GM19351 (cell line): ENCODE results near the gene GFI1B.
"Not testable (repeated sequence)": the region's sequence is repeated elsewhere in the genome, so short reads cannot be mapped to it uniquely, and the experiment has no call there.

Source experiments
- ATAC-seq: cut with Tn5 transposase; IDR thresholded peaks from one replicate; pipeline ENCODE4 v1.9.1; 2021; ENCODE audit warnings: mild to moderate bottlenecking, moderate library complexity; ENCODE audit not compliant: unreplicated experiment

Gene GFI1B

GRCh38 chr9:133008824-133009223, 30.3 kb downstream of the GFI1B start:
- no peak for ATAC-seq

DNA sequence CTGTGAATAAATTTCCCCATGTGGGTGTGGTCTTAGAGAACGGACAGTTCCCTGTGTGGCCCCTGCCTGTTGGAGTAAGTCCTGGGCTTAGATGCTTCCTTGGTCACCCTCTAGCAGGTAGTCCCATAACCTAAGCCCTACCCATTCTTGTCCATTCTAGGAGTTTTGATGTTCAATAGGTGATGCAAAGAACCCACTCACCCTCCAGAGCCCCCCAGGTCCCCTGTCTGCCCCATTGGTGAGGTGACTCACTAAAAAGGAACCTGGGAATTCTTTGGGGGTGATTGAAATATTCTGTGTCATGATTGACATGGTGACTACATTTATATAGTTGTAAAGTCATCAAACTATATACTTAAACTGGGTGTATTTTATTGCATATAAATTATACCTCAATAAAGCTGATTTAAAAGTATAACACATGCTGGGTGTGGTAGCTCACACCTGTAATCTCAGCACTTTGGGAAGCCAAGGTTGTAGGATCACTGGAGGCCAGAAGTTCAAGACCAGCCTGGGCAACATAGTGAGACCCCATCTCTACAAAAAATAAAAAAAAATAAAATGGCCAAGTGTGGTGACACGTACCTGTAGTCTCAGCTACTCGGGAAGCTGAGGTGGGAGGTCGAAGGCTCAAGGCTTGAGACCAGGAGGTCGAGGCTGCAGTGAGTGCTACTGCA, 31.6 kb downstream of the GFI1B start:
- ATAC-seq: no peak

- no peak for ATAC-seq
Observed at GRCh38 chr9:133014696-133015095, 36.2 kb downstream of the GFI1B start.

- no peak for ATAC-seq
Observed at GRCh38 chr9:133023117-133023890, 44.8 kb downstream of the GFI1B start.

DNA sequence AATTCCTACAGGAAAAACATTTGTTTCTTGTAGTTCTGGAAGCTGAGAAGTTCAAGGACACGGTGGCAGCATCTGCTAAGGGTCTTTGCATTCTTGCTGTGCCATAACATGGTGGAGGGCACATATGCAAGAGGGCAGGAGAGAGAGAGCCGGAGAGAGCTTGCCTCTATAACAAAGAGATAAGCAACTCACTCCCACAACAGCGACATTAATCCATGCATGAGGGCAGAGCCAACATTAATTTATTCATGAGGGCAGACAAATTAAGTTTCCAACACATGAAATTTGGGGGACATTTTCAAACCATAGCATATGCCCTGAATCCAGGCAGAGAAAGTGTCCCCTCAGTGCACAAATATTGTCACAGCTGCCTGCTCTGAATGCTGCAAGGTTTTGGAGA, 47.9 kb downstream of the GFI1B start:
- no peak for ATAC-seq

DNA sequence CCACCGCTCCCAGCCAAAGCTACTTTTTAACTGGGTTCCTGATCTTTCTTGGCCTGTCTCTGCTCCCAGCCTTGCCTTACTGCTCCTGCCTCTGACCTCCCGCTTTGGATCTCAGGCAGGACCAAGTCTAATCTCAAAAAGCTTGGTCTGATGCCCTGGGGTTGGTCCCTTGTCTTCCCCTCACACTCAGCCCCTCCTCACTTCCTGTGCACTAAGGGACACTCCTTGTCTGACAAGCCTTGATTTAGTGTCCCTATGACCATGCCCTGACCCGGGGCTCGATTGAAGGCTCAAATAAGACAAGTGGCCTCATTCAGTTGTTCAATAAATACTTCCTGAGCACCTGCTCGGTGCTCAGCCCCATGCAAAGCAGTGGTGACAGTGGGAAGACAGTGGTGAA, 48.6 kb downstream of the GFI1B start:
- ATAC-seq: no peak

GRCh38 chr9:133028221-133028620, 49.7 kb downstream of the GFI1B start:
- ATAC-seq: no peak

DNA sequence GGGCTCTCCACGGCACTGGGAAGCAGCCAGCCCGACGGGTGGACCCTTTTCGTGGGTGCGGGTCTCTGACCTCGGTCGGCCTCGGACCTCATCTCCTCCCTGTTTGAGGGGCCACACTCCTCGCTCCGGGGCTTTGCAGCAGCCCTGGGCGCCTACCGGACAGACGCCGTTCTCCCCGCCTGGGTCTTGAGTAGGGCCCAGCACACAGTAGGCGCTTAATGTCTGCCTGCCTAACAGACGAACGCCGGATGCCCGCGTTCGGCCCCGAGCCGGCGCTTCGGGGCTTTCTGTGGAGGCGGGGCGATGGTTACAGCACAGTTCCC, 51.5 kb downstream of the GFI1B start:
- ATAC-seq: peak; percentile 3

DNA sequence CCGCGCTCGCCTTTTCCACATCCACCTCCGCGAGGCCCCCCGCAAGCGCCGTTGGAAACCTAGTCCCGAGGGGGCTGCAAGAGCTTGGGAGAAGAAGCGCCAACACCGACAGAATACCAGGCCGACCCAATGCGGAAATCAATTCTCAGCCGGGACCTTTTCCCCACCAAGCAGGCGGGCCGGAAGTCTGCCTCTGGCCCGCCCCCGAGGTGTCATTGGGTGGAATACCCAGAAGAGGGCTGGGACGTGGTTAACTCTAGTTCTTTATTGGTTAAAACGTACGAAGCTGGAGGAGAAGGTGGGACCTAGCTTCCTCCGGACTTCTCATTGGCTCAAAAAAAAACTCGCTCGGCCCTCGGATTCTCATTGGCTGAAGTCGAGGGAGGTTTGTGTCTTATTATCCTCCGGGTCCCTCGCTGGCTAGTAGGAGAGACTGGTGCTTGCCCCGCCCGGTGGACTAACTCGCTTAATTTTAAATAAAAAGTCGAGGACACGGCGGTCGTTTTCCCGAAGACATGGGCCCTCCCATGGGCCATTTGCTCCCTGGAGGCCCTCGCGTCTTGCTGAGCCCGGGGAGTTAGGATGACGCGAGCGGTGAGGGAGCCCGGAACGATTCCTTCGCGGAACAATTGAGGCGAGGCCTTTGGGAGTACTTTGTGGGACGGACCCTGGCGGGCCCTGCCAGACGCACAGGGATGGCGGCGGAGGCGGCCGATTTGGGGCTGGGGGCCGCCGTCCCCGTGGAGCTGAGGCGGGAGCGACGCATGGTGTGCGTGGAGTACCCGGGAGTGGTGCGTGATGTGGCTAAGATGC, 52.0 kb downstream of the GFI1B start, which contains the start of gene GTF3C5:
Gene GTF3C5, plus strand, starts transcription at position 681 of the 813 bp plus-strand sequence. Its CDS starts 15 bp downstream, at position 696.
- peak; percentile 97 for ATAC-seq

DNA sequence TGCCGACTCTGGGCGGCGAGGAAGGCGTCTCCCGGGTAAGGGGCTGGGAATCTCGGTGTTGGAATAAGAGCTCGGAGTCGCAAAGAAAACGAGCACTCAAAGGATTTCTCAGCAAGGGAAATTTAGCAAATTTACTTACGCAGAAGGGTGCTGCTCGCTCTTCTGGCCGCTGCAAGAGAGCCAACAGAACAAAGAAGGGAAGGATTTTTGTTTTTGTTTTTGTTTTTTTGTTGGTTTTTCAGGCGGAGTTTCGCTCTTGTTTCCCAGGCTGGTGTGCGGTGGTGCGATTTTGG, 52.6 kb downstream of the GFI1B start:
- no peak for ATAC-seq

DNA sequence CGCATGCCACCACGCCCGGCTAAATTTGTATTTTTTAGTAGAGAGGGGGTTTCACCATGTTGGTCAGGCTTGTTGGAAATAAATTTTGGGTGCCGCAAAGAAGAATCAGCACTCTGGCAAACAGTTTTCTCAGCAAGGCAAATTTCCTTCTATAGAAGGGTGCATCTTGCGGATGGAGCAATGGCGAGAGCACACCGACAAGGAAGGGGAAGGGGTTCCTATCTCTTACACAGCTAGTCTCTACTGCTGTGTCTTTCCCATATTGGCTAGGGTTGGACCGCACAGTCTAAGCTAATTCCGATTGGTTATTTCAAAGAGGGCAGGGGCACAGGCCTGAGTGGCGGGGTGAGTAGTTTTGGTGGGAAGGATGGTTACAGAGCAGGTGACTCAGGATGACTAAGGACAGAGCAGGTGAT, 53.0 kb downstream of the GFI1B start:
- no peak for ATAC-seq

DNA sequence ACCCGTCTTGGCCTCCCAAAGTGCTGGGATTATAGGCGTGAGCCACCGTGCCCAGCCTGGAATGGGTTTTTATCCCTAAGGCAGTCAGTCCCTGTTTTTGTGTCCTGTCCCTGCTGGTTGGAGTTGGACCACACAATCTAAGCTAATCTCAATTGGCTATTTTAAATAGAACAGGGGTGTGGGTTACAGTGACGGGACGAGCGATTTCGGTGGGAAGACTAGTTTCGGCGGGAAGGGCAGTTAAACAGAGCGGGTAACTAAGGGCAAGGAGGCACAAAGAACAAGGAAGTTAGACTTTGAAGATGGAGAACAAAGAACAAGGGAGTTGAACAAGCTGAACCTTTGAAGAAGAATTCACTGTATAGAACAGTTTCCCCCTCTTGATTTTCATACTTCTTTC, 53.7 kb downstream of the GFI1B start:
- no peak for ATAC-seq

DNA sequence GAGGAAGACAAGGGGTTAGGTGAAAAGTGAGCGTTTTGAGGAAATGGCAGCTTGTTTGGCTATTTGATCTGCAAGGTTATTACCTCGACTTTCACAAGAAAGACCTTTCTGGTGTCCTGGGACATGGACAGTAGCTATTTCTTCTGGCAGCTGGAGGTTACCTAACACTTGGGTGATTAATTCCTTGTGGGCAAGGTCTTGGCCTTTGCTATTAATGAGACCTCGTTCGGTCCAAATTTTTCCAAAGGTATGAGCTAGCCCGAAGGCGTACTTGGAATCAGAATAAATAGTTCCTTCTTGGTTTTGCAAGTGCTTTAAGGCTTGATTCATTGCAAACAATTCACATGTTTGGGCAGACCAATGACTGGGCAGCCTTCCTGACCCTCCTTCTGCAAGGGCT, 57.2 kb downstream of the GFI1B start:
- no peak for ATAC-seq

DNA sequence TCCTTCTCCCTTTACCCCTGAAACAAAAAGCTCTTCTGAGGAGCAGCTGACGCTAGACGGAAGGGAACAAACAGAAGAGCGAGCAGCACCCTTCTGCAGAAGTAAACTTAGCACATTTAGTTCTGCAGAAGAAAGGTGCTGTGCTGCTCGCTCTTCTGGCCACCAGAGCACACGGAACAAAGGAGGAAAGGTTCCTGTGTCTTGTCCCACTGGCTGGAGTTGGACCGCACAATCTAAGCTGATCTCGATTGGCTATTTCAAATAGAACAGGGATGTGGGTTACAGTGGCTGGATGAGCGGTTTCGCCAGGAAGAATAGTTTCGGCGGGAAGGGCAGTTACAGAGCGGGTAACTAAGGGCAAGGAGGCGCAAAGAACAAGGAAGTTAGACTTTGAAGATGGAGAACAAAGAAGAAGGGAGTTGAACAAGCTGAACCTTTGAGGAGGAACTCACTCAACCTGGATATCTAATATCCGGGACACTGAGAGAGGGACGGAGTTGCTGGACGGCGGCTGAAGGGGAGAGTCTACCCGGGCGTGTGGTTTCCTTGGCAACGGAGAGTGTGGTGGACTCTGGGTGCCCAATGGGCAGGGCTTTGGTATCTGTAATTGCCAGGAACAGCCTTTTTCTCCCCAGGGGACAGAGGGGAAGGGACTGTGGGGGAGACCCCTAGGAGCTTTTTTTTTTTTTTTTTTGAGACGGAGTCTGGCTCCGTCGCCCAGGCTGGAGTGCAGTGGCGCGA, 59.5 kb downstream of the GFI1B start:
- ATAC-seq: no peak

- not testable (repeated sequence) for ATAC-seq
Observed at GRCh38 chr9:133040892-133041479, 62.5 kb downstream of the GFI1B start.
